NCI-H2171 treated with DMSO at 0.1 percent for 48 hours (cell line): Measurements from ENCODE around the gene NLGN1.

Experiments
- DNase-seq: peaks from one replicate; lab custom pipeline; 2025; lab: John Stamatoyannopoulos, UW

NLGN1 gene

GRCh38 chr3:173902871-173903270 lies 505.3 kb downstream of the NLGN1 start:
- no peak for DNase-seq

- no peak for DNase-seq
These were observed 507.8 kb downstream of the NLGN1 start for GRCh38 chr3:173905381-173905780.

DNA sequence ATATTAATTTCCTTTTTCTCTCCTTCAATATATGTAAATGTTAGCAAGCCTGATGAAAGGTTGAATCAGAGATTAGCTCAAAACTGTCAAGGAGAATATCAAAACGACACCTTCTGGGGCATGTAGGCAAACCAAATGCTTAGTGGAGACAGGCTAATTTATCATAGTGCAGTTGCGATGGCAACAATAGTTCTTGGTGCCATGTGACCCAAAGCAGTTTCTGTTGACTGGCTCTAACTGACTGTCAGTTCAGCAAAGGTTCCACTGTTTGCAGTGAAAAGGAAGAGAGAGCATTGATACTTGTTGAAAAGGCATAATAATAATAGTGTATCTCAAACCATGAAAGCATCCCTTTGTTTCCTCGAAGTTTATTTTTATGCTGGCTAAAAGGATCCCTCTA lies 513.9 kb downstream of the NLGN1 start:
- no peak for DNase-seq

DNA sequence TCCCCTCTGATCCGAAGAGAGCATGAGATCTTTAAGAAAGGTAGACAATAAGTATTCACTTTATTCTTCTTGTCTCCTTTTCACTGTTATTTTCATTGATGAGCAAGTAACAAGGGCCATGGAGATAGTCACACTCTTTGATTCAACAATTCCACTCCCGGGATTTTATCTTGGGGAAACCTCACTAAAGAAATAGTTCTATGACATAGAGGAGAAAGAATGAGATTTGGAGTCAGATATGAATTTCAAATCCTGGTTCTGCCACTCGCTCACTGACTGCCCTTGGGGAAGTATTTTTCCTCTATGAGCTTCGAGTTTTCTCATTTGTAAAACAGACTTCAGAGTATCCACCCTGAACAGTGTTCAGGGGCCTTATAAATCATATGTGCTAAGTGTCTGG lies 514.6 kb downstream of the NLGN1 start:
- no peak for DNase-seq

DNA sequence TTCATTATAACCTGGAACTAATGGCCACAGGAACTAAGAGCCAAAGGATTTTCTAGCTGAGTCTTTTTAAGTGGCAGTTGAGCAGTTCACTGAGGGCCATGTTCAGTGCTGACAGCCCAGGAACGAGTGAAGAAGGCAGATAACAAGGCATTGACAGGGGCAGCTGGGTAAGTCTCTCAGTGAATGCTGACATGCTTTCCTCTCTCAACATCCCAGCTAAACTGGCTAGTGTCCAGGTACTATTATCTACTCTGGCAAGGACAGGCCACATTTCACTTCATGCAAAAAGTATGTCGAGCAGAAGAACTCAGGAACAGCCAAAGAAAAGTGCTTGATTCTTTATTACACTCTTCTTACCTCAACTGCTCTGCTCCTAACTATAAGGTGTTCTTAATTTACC lies 515.9 kb downstream of the NLGN1 start:
- no peak for DNase-seq

- no peak for DNase-seq
These were observed 516.5 kb downstream of the NLGN1 start for GRCh38 chr3:173913974-173914421.

- no peak for DNase-seq
These were observed 519.3 kb downstream of the NLGN1 start for GRCh38 chr3:173916799-173917198.

GRCh38 chr3:173920386-173920785 lies 522.8 kb downstream of the NLGN1 start:
- no peak for DNase-seq

- DNase-seq = no peak
These were observed 524.2 kb downstream of the NLGN1 start for GRCh38 chr3:173921732-173922131.

GRCh38 chr3:173923204-173923603 lies 525.7 kb downstream of the NLGN1 start:
- DNase-seq = no peak

DNA sequence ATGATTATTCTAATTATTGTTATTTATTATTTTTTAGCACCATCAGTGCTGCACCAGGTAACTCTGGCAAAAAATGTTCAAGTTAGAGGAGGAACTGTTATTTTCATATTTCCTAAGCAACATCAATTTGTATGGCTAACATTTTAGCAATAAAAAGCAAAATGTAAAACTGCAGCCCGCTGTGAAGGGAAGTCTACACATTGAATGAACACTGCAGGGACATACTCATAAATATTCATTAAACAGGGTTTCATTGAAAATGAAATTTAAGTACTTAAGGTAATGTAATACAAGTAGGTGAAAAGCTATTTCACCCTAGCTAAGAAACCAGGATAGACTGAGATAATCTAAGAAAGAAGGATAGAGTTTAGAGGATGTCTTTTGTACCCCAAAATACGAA lies 532.7 kb downstream of the NLGN1 start:
- no peak for DNase-seq

DNA sequence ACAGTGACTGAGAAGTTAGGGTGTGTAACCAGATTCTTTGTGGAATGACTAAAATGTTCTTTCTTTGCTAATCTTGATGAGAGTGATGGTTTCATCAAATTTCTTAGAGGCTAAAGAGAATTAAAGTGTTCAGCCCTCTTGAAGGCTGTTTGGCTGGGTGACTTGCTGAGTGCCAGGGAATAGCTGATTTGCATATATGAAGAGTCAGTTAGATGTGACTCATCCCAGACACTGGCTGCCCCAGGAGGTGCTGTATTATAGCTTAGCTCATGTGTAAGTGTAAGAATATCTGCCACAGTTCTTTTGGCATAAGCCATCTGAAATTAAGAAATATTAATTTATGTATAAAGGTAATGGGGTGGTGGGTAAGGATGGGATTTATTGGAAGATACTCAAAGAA lies 535.1 kb downstream of the NLGN1 start:
- peak; percentile 22 for DNase-seq

DNA sequence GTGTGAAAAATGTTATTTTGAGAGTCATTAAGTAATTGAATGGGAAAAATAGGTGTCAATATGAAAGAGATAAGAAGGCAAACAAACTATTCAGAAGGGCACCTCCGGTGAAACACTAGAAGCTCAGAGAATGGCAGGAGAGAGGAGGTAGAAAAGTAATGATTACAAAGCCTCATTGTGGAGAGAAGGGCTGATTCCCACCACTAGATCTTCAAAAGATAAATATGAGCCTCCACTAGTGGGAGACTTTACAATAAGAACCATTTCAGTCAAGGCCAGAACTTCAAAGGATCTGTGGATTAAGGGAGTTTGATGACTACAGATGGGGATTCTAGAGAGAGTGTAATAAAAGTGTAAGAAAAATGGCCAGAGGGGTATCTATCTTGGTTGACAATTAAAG lies 535.6 kb downstream of the NLGN1 start:
- DNase-seq = no peak

- DNase-seq = peak; percentile 66
These were observed 538.8 kb downstream of the NLGN1 start for GRCh38 chr3:173936316-173936715.

- DNase-seq = peak; percentile 40
These were observed 540.6 kb downstream of the NLGN1 start for GRCh38 chr3:173938159-173938558.

GRCh38 chr3:173938616-173939015 lies 541.1 kb downstream of the NLGN1 start:
- DNase-seq = peak; percentile 9

DNA sequence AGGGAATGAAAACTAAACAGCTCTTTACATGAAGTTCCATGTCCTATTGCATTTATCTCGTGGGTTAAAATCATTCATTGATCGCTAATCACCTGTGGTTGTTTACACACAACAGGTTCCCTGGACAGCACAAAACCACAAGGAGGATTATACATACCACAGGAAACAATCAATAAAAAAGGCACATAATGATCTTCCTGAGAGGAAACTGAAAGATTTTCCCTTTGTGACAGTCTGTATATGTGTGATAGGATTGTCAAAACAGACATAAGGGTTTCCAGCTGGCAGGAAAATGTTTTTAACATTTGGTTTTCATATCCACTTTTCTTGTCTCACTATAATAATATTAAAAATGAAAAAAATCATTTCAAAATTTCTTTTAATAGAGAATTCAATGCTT lies 541.8 kb downstream of the NLGN1 start:
- DNase-seq = no peak

- no peak for DNase-seq
These were observed 545.7 kb downstream of the NLGN1 start for GRCh38 chr3:173943264-173943663.

GRCh38 chr3:173945170-173945569 lies 547.6 kb downstream of the NLGN1 start:
- DNase-seq = peak; percentile 12

DNA sequence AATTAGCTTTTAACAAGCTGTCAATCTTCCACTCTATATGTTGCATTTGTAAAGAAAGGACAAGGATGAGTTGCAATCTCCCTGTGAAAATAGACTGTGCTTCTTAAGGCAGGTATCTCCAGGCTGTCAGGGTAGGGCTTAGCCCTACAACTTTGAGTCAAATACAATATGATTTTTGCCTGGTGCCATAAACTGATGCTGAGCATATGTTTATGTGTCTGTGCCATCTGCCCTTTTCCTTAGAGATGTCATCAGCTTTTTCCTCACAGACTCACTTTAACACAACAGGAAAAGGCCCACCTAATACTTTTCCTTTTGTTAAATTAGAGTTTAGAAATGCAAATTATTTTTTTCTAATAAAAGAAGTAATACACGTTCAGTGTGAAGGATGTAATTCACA lies 548.3 kb downstream of the NLGN1 start:
- DNase-seq = peak; percentile 75

GRCh38 chr3:173954647-173955046 lies 557.1 kb downstream of the NLGN1 start:
- no peak for DNase-seq

GRCh38 chr3:173957646-173958045 lies 560.1 kb downstream of the NLGN1 start:
- DNase-seq = no peak

DNA sequence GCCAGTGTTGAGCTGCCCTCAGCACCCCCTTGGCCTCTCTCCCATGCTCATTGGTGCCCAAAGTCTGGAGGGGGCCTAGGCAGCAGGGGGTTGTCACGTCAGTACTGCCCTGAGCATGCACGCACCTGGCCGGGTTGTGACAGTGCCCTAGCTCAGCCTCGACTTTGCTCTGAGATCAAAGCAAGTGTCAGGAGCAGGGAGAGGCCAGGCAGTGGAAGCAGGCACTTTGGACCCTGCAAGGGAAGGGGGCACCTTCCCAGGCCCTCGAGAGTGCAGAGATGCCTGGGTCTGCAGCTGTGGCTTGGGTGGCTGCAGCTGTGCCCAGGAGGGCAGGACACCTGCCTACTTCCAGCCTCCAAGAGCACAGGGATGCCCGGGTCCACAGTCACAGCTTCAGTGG lies 561.3 kb downstream of the NLGN1 start:
- DNase-seq = no peak

DNA sequence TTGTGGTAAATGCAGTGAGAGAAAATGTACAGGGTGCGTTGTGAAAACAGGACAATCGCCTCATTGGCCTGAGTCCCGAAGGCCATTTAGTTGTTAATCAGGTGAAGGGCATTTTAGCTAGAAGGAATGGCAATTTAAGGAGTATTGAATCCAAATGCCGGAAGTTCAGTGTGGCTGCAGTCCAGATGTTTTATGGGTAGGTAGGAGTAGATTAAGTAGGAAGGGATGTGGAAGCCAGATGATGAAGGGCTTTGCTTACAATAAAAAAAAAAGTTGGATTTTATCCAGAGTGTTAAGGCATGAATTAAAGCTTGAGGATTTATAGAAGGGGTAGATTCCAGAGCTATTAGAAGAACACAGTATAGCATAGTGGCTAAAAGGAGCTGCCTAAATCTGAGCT lies 572.7 kb downstream of the NLGN1 start:
- DNase-seq = no peak

GRCh38 chr3:173976281-173976680 lies 578.7 kb downstream of the NLGN1 start:
- no peak for DNase-seq
